Renal cortical epithelial cell (primary cell): Measurements from ENCODE around the gene PLA2G2F. TPM values are rescaled to one million over a fixed set of nuclear protein-coding genes. Genes with fewer than 3 reads are reported as not detected.
"Not testable (repeated sequence)": the region's sequence is repeated elsewhere in the genome, so short reads cannot be mapped to it uniquely, and the experiment has no call there.

Experiments
- DNase-seq: peaks from one replicate; pipeline ENCODE4 v3.0.0-alpha.2; 2011; ENCODE audit warnings: low read depth
- total RNA-seq: library from RNA; depleted of rRNA; stranded (reverse); fragments of >200 nt; gene quantifications from 2 replicates; pipeline ENCODE4 v1.2.3, GENCODE V29; 2014

Gene PLA2G2F
- total RNA-seq, 1 donor from 2014 or later = not detected

- DNase-seq = peak; percentile 60
These were observed 25.0 kb upstream of the PLA2G2F start for GRCh38 chr1:20114021-20114648.

GRCh38 chr1:20115479-20115878 lies 23.6 kb upstream of the PLA2G2F start:
- DNase-seq = no peak

- DNase-seq = no peak
These were observed 23.2 kb upstream of the PLA2G2F start for GRCh38 chr1:20115916-20116315.

- no peak for DNase-seq
These were observed 21.9 kb upstream of the PLA2G2F start for GRCh38 chr1:20117236-20117635.

- DNase-seq = no peak
These were observed 19.8 kb upstream of the PLA2G2F start, which contains the start of gene PLA2G2D for GRCh38 chr1:20119347-20119746. TSS of gene PLA2G2D (minus strand) at chr1:20119536. CDS start at chr1:20119498, 38 bp downstream.

- DNase-seq = no peak
These were observed 18.3 kb upstream of the PLA2G2F start for GRCh38 chr1:20120796-20121195.

GRCh38 chr1:20123722-20124455 lies 15.2 kb upstream of the PLA2G2F start:
- peak; percentile 56 for DNase-seq

GRCh38 chr1:20124456-20125057 lies 14.6 kb upstream of the PLA2G2F start:
- peak; percentile 81 for DNase-seq

GRCh38 chr1:20125100-20125499 lies 14.0 kb upstream of the PLA2G2F start:
- DNase-seq = no peak

- DNase-seq = no peak
These were observed 12.9 kb upstream of the PLA2G2F start for GRCh38 chr1:20126041-20126805.

- no peak for DNase-seq
These were observed 12.2 kb upstream of the PLA2G2F start for GRCh38 chr1:20126806-20127440.

GRCh38 chr1:20130518-20130917 lies 8.6 kb upstream of the PLA2G2F start:
- not testable (repeated sequence) for DNase-seq

GRCh38 chr1:20134995-20135394 lies 4.1 kb upstream of the PLA2G2F start:
- DNase-seq = no peak

- DNase-seq = no peak
These were observed 2.9 kb upstream of the PLA2G2F start for GRCh38 chr1:20136249-20136648.

GRCh38 chr1:20137055-20137454 lies 2.1 kb upstream of the PLA2G2F start:
- DNase-seq = no peak

- no peak for DNase-seq
These were observed 1.5 kb upstream of the PLA2G2F start for GRCh38 chr1:20137604-20138003.

- no peak for DNase-seq
These were observed 777 bp upstream of the PLA2G2F start for GRCh38 chr1:20138346-20138745.

- no peak for DNase-seq
These were observed 871 bp downstream of the PLA2G2F start for GRCh38 chr1:20139776-20140612.

- DNase-seq = no peak
These were observed 1.9 kb downstream of the PLA2G2F start for GRCh38 chr1:20141001-20141400.

- no peak for DNase-seq
These were observed 2.3 kb downstream of the PLA2G2F start for GRCh38 chr1:20141466-20141865.
